Measurements from ENCODE around the gene FCN3. TPM values are rescaled to one million over a fixed set of nuclear protein-coding genes. Genes with fewer than 3 reads are reported as not detected.

Gene FCN3
- total RNA-seq, 1 experiment from 2014 or later: 0.22 TPM

GRCh38 chr1:27343639-27344025 lies 31.0 kb downstream of the FCN3 start:
- Histone ChIP-seq H3K9ac (ENCODE audit: extremely low read depth, insufficient read length, low read length) (no peak overlapping the region), H2BK120ac (ENCODE audit: low read depth, low read length, poor library complexity, severe bottlenecking) (no peak overlapping the region), H3T11ph (ENCODE audit: low read length) (no peak overlapping the region), H3K23ac (ENCODE audit: insufficient read length, low read depth, low read length) (no peak overlapping the region), H3K27me3 (ENCODE audit: insufficient read depth, low read length) (no peaks in the 10 kb centered on the region), H2BK12ac (ENCODE audit: insufficient read length, low read depth, low read length) (no peak overlapping the region), H2AFZ (ENCODE audit: low read length) (no peak overlapping the region), H4K8ac (replicated peaks; ENCODE audit: insufficient read length, low read depth, low read length) (no peak overlapping the region), H4K5ac (ENCODE audit: insufficient read length, low read depth, low read length) (no peak overlapping the region), H3K14ac (ENCODE audit: insufficient read depth, low read length) (no peak overlapping the region), H3K79me1 (ENCODE audit: insufficient read depth, low read depth, low read length, poor library complexity, severe bottlenecking) (no peaks in the 10 kb centered on the region), H4K20me1 (ENCODE audit: control insufficient read depth, insufficient read depth, insufficient read length) (peaks cover 4% of the 10 kb centered on the region), H3K27ac (ENCODE audit: insufficient read length, low read depth, low read length) (no peak overlapping the region), H3K4me2 (ENCODE audit: insufficient read depth, insufficient read length, low read length) (no peak overlapping the region), H3K56ac (ENCODE audit: insufficient read length, low read depth, low read length) (no peak overlapping the region), H4K91ac (ENCODE audit: insufficient read length, low read depth, low read length) (no peak overlapping the region), H2BK15ac (ENCODE audit: low read depth, low read length) (no peak overlapping the region), H3K9me3 (ENCODE audit: control insufficient read depth, low read depth, low read length) (no peaks in the 10 kb centered on the region), H2BK5ac (ENCODE audit: insufficient read length, low read length) (no peak overlapping the region), H3K79me2 (ENCODE audit: insufficient read depth, low read length) (no peaks in the 10 kb centered on the region; the same call in 1 of the 2 replicates), H2BK20ac (ENCODE audit: low read depth, low read length, poor library complexity, severe bottlenecking) (no peak overlapping the region), H3K4ac (ENCODE audit: low read depth, low read length) (no peak overlapping the region), H3K4me1 (ENCODE audit: insufficient read depth, low read length) (no peaks in the 10 kb centered on the region; the same call in 1 of the 2 replicates), H2AK5ac (ENCODE audit: insufficient read length, low read length) (no peak overlapping the region), H3K23me2 (ENCODE audit: insufficient read length, low read depth, low read length, poor library complexity, severe bottlenecking) (no peaks in the 10 kb centered on the region), H3K18ac (ENCODE audit: insufficient read length, low read depth, low read length) (no peak overlapping the region)
- peak overlapping the region; percentile 31 to 38; a peak in 3 of 5 replicates for H3K4me3 Mint-ChIP-seq
- WGBS (ENCODE audit: extremely low coverage, insufficient read length, low lambda C conversion rate): no CpG with 5 or more reads among the region's 5 CpGs
- H3K4me1 Mint-ChIP-seq: peaks cover 43 to 47% of the 10 kb centered on the region in 2 experiments
- no peak for DNase-seq
- no peak for TF ChIP-seq CTCF (conservative IDR thresholded peaks at IDR 0.05)
- no peaks in the 10 kb centered on the region for H3K9me3 Mint-ChIP-seq
- H3K36me3 Mint-ChIP-seq (ENCODE audit: insufficient read depth in 1 of 3, low read depth in 3 of 3): peaks cover 5 to 20% (median 12%) of the 10 kb centered on the region in 3 experiments; a peak in 5 of 7 replicates
- peaks cover 4% of the 10 kb centered on the region for H3K27me3 Mint-ChIP-seq (ENCODE audit: low read depth)
- peak overlapping the region in 1 of 3 experiments; percentile 51; a peak in 1 of 7 replicates for H3K27ac Mint-ChIP-seq

Data from H9 (cell line).